ENCODE results near the gene HMGB4. TPM values are rescaled to one million over a fixed set of nuclear protein-coding genes. Genes with fewer than 3 reads are reported as not detected.

HMGB4 gene
- polyA plus RNA-seq, 1 donor (not counting 4 experiments of a cell fraction or from before 2014, with no cell fraction given), result not detected

DNA sequence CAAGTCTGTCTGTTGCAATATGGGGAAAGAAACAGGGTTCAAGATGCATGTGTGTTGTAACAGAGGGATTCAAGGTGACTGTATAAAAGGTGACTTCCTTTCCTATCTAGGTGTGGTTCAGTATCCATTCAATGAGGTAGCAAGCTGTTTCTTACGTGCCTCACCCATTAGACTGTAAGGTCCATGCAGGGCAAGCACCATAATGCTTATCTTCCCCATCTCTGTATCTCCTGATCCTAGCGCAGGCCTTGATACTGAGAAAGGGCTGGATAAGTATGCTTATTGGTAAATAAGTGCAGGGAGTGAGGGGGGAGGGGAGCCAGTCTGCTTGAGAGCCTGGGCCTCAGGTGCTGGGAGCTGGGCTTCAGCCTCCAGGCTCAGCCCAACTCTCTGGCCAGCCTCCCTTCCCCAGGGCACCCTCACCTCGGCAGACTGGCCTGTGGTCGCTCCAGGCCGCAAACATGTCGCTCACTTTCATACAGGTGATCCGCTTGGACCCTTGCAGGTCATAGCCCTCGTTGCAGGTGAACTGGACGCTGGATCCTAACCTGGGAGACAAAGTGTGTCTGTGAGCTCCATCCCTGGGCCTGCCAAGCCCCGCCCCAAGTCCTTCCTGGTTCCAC is 44.5 kb upstream of the HMGB4 start:
- Histone ChIP-seq H3K27me3 (ENCODE audit: control insufficient read depth, extremely low read depth, insufficient read depth, low read length) (no peaks in the 10 kb centered on the region), H3K36me3 (ENCODE audit: control insufficient read depth in 2 of 2, extremely low read depth in 1 of 2, insufficient read depth in 2 of 2, low read length in 2 of 2) (no peaks in the 10 kb centered on the region), H2AFZ (ENCODE audit: control insufficient read depth, low read length) (no peak overlapping the region), H3K9ac (ENCODE audit: control insufficient read depth, extremely low read depth, insufficient read depth, low read length) (no peak overlapping the region), H3K9me1 (ENCODE audit: control insufficient read depth, extremely low read depth, insufficient read depth, low read length) (no peaks in the 10 kb centered on the region), H3K4me2 (ENCODE audit: control insufficient read depth, extremely low read depth, insufficient read depth, low read depth, low read length) (no peak overlapping the region), H4K20me1 (ENCODE audit: control insufficient read depth, extremely low read depth, insufficient read depth, low read length) (no peaks in the 10 kb centered on the region), H3K9me3 (ENCODE audit: control insufficient read depth, low read depth, low read length) (no peaks in the 10 kb centered on the region), H3K79me2 (ENCODE audit: control insufficient read depth, insufficient read depth, low read length) (no peaks in the 10 kb centered on the region), H3K4me1 (ENCODE audit: control insufficient read depth, extremely low read depth, insufficient read depth, low read length) (peaks cover 4% of the 10 kb centered on the region), H3K4me3 (ENCODE audit: control insufficient read depth in 2 of 3, extremely low read depth in 1 of 3, insufficient read depth in 2 of 3, low read depth in 1 of 3, low read length in 3 of 3) (no peak overlapping the region), H3K27ac (ENCODE audit: control insufficient read depth, insufficient read depth, low read length) (no peak overlapping the region)
- DNase-seq (ENCODE audit: low read depth, low spot score) (no peak), FAIRE-seq (no peak)
- dilution Hi-C loops (cut with MboI; ENCODE audit: extremely low pct_ligation_motif_present, low sequenced_read_pairs), result no loop called here
- TF ChIP-seq, protein P1, sequence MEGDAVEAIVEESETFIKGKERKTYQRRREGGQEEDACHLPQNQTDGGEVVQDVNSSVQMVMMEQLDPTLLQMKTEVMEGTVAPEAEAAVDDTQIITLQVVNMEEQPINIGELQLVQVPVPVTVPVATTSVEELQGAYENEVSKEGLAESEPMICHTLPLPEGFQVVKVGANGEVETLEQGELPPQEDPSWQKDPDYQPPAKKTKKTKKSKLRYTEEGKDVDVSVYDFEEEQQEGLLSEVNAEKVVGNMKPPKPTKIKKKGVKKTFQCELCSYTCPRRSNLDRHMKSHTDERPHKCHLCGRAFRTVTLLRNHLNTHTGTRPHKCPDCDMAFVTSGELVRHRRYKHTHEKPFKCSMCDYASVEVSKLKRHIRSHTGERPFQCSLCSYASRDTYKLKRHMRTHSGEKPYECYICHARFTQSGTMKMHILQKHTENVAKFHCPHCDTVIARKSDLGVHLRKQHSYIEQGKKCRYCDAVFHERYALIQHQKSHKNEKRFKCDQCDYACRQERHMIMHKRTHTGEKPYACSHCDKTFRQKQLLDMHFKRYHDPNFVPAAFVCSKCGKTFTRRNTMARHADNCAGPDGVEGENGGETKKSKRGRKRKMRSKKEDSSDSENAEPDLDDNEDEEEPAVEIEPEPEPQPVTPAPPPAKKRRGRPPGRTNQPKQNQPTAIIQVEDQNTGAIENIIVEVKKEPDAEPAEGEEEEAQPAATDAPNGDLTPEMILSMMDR (optimal IDR thresholded peaks at IDR 0.05 in 1 of 3, IDR thresholded peaks at IDR 0.05 in 1 of 3, conservative IDR thresholded peaks at IDR 0.05 in 1 of 3; ENCODE audit: extremely low read depth in 1 of 3, insufficient read depth in 2 of 3, low read length in 3 of 3), result no peak
- TF ChIP-seq EZH2 (IDR thresholded peaks at IDR 0.05; ENCODE audit: low read length), result no peak

DNA sequence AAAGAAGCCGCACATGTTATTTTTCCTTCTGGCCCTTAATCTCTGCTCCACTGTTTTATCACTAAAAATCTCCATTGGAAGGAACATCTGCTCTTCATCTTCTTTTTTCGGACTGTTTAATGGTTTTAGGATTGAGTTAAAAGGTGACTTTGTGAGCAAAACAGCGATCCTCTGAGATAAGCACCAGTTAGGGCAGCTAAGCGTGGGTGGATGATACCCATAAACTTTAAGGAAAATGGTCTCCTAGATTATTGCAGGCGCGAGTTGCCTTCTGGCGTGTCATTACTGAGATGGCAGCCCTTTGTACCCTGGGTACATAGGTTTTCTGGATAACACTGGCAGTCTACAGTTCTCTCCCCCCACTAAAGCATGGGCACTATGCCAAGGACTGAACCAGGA is 44.0 kb upstream of the HMGB4 start:
- DNase-seq (ENCODE audit: low read depth, low spot score) (no peak), FAIRE-seq (no peak)
- Histone ChIP-seq H3K9me1 (ENCODE audit: control insufficient read depth, extremely low read depth, insufficient read depth, low read length) (no peaks in the 10 kb centered on the region), H3K27me3 (ENCODE audit: control insufficient read depth, extremely low read depth, insufficient read depth, low read length) (no peaks in the 10 kb centered on the region), H3K4me3 (ENCODE audit: control insufficient read depth in 2 of 3, extremely low read depth in 1 of 3, insufficient read depth in 2 of 3, low read depth in 1 of 3, low read length in 3 of 3) (no peak overlapping the region), H3K4me1 (ENCODE audit: control insufficient read depth, extremely low read depth, insufficient read depth, low read length) (no peaks in the 10 kb centered on the region), H3K9ac (ENCODE audit: control insufficient read depth, extremely low read depth, insufficient read depth, low read length) (no peak overlapping the region), H3K79me2 (ENCODE audit: control insufficient read depth, insufficient read depth, low read length) (no peaks in the 10 kb centered on the region), H3K4me2 (ENCODE audit: control insufficient read depth, extremely low read depth, insufficient read depth, low read depth, low read length) (no peak overlapping the region), H2AFZ (ENCODE audit: control insufficient read depth, low read length) (no peak overlapping the region), H3K36me3 (ENCODE audit: control insufficient read depth in 2 of 2, extremely low read depth in 1 of 2, insufficient read depth in 2 of 2, low read length in 2 of 2) (no peaks in the 10 kb centered on the region), H3K27ac (ENCODE audit: control insufficient read depth, insufficient read depth, low read length) (no peak overlapping the region), H4K20me1 (ENCODE audit: control insufficient read depth, extremely low read depth, insufficient read depth, low read length) (no peaks in the 10 kb centered on the region), H3K9me3 (ENCODE audit: control insufficient read depth, low read depth, low read length) (no peaks in the 10 kb centered on the region)
- TF ChIP-seq, protein P1 (optimal IDR thresholded peaks at IDR 0.05 in 1 of 3, IDR thresholded peaks at IDR 0.05 in 1 of 3, conservative IDR thresholded peaks at IDR 0.05 in 1 of 3; ENCODE audit: extremely low read depth in 1 of 3, insufficient read depth in 2 of 3, low read length in 3 of 3), result no peak
- TF ChIP-seq EZH2 (IDR thresholded peaks at IDR 0.05; ENCODE audit: low read length), result no peak
- dilution Hi-C loops (cut with MboI; ENCODE audit: extremely low pct_ligation_motif_present, low sequenced_read_pairs), result no loop called here

Data from keratinocyte (primary cell).